NCI-H510A (cell line): ENCODE measurements around the gene IL1R1.

Experiments
- DNase-seq: peaks from one replicate; lab custom pipeline; 2025; lab: John Stamatoyannopoulos, UW

Gene IL1R1

DNA sequence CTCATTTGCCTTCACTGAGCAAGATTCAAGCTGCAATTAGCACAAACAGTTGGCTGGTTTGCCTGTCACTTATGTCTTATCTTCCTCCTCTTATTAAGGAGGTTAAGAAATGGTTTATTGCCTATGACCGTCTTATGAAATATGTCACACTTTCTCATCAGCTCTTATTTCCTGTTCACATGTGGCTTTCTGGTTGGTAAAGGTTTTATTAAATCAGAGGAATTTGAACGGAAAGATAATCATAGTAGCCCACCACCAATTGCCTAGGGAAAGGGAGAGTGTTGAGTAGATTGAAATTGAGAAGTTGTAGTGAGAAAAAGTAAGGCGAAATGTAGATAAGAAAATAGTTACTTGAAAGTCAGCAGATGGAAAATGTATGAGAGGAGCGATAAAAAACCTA, 4.2 kb upstream of the IL1R1 start:
- no peak for DNase-seq

DNA sequence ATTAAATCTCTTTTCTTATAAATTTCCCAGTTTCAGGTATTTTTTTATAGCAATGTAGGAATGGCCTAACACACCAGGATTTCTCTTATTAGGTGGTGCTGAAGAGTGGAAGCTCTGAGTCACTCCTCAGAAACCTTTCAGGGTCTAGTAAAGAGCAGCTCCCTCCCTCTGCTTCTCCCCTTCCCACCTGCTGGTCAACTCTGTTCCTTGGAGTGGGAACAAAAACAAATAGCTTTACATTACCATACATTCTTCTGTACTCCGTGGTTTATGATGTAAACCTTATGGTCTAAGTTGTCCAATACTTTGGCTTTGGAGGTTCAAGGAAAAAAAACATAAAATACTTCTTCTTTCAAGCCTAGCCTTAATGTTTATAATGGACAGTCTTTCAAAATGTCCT, 2.7 kb upstream of the IL1R1 start:
- no peak for DNase-seq

DNA sequence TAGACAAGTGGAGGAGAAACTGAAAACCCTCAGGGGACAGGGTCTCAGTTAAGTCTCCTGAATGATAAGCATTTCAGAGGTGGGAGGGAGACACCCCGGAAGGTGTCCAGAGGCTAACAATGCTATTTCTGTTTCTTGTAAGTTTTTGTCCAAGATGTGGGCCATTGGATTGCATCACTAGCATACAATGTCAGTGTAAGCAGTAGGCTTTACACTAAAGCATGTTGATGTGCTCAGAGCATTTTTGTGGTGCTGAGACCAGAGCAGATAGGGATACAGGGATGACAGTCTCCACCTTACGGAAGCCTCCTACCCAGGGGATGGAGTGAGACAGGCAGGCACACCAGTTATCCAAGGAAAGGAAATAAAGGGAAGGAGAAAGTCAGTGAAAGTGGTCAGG, 2.2 kb upstream of the IL1R1 start:
- DNase-seq, result no peak

DNA sequence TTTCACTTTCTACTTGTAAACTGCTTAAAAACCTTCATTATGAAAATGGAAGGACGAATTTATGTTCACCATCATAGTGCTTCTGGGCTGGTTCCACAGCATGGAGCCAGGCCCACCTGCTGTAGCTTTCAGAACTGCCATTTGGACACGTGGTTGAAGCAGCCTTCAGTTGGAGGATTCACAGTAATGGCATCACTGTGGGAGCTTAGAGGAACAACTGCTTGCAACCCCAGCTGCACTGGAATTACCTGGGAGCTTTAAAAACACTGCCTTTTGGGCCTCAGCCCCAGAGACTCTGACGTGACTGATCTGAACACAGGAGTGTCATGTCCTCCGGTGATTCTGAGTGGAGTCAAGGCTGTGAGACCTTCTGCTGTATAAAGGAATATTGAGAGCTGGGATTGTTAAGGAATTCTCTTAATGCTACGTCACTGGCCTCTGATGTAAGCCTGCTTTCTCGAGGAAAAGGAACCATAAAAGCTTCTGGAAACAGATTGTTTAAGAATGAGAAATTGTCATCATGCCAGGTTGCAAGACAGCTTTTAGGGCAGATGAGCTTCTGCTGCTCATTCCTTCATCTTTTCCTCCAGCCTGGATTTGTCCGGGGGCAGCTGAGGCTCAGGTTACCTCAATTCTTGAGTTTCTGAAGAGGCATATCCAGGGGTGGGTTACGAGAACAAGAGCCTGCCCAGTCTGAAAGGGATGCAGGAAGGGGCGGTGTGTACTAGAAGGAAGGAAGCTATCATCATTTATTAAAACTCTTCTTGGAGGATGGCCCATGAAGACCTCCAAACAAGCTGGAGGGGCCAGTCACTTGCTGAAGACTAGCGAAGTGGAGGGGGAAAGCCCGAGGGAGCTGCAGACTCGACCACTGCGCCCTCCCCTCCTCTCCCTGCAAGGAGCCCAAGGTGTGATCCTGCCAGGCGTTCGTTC, 1.3 kb upstream of the IL1R1 start:
- no peak for DNase-seq

DNA sequence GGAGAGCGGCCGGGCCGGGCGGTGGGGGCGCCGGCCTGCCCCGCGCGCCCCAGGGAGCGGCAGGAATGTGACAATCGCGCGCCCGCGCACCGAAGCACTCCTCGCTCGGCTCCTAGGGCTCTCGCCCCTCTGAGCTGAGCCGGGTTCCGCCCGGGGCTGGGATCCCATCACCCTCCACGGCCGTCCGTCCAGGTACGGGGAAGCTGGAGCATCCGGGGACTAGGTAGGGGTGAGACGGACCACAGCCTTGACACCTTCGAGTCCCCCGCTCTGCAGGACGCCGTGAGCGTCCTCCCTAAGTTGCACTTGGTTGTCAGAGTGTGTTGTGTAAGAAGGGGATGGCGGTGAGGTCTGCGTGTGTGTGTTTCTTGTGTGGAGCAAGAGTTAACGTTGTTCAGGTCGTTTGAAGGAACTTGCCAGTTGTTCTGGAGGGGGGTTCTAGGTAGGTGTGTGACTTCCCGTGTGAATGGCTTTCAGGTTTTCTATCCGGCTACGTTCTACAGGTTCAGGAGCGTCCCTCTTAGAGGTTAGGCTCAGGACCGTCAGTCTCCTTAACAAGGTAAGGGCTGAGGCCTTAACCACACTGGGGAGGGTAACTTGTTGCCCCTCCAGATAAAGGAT, 393 bp downstream of the IL1R1 start:
- no peak for DNase-seq

DNA sequence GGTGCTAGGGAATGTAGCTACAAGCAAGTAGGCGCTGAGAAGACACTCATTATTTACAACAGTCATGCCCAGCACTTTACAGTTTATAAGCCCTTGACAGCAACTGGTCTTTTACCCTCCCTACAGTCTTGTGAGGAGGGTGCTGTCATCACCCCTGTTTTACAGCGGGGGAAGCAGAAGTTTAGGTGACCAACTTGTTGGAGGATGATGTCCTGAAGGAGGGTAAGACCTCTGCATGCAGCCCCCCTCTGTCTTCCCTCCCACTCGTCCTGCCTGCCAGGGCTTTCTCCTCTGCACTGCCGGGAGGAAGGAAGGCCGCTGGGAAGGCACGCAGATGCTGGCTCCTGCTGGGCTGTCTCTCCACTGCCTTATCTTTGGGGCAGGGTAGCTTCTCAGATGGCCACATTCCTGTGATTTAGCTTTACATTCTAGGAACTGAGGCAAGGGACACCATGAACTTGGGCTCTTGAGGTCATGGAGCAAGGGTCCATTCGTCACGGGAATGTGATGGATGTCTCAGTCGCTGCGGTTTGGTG, 972 bp downstream of the IL1R1 start:
- no peak for DNase-seq

DNA sequence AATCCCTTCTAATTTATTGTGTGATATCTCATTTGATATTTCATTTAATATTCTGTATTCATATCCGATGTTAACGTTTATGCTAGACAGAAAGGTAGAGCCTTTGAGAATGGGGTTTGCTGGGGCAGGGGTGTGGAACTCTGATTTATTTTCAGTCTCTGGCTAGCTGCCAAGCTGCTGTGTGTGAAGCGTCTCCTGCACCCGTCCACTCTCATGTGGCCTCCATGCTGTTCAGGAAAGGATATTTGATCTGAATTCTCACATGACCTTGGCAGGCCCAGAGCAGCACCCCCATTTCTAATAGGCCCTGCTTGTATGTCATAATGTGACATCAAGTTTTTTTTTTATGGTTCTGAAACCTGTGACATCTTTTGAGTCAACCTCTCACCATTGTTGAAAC, 1.6 kb downstream of the IL1R1 start:
- no peak for DNase-seq

DNA sequence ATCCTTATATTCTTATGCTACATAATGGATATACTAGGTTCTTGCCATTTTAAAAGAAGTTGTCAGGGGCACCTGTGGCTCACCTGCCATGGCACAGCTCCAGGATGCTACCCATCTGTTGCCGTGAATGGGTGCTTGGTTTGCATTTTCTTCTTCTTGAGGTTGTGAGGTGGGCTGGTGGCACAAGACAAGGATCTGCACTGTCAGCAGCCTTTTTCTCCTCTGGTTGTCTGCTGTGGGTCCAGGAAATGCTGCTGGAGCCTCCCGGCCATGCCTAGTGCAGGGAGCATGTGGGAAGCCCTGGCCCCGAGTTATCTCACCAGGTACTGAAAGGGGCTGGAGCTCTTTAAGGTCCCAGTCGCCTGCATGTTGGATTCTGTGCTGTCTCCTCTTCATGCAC, 2.6 kb downstream of the IL1R1 start:
- no peak for DNase-seq

DNA sequence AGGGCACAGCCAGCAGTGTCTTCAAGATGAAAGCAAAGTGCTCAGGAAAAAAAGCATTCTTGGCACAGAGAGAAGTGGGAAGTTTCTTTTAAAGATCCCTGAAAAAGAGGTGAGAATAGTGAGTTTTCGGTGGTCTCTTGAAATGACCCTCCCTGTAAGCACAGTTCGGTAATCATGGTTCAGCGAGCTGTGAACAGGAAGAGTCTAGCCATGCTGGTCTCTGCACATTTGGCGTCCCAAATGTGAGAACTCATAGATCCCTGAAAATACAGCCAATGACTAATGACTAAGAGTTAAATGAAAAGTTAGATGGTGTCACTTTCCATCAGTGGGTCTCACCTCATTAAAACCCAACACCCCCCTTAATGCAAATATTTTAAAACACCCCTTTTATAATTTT, 3.4 kb downstream of the IL1R1 start:
- DNase-seq, result no peak

DNA sequence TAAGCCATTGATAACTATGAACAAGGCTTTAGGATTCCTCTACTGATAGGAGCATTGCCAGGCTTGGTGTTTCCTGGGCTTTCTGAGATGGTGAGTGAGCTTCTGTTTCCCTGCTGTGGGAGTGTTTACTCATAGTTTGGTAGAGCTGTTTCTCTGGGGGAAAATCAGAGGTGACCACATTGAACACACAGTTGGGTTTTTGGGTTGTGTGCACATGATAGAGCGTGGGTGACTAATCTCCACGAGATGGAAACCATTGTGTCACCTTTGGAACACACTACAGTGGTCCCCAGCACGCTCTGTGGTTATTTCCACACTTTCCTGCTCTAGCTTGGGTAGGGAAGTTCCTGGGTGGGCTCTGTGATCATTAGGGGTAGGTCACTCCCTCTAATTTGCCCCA, 5.4 kb downstream of the IL1R1 start:
- no peak for DNase-seq

DNA sequence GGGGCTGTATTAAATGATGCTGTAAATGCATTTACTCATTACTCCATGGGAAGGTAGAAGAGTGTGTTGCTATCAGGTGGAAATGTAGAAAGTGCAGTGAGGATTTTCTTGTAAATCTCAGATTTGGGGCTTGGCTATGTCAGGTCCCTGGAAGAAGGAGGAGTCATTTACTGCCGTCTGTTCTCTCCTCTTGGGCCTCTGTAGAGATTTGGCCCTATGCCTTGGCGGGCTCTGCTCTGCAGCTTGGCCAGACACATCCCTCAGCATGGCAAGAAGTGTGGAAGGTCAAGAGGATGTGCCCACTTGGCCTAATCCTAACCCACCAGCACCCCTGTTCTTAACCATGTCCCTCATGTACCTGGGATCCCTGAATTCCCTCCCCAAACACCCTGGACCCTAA, 6.7 kb downstream of the IL1R1 start:
- no peak for DNase-seq

DNA sequence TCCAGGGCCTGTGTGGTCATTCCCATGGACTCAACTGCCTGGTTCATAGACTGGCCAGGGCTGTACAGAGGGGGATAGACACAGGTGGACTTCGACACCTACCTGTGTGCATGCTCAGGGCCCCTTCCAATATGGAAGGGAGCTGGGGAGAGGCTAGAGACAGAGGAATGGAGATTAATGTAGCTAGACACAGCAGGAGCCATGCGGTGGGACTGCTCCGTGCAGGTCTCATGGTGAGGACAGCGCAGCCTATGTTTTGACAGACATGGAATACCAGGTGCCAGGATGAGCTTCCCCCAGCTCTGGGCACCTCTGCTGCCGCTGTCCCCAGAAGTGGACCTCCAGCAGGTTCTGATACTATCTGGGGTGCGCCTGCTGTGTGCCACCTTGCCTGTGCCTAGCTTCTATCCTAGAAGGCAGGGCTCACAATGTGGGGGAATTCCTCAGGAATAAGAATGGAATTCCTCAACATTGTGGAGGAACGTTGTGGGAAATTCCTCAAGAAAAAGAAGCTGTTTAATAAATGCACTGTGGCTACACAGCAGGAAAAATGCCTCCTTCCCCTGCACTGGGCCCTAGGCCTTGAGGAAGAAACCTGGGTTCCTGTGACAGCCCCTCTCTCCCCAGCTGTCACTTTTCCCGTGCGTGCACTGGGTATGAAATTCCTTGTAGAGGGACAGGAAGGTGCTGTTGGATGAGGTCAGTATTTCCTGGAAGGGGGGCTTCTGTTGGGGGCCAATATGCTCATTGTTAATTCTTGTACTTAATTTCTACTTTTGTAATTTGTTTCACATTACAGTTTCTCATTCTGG, 7.3 kb downstream of the IL1R1 start:
- DNase-seq, result no peak

DNA sequence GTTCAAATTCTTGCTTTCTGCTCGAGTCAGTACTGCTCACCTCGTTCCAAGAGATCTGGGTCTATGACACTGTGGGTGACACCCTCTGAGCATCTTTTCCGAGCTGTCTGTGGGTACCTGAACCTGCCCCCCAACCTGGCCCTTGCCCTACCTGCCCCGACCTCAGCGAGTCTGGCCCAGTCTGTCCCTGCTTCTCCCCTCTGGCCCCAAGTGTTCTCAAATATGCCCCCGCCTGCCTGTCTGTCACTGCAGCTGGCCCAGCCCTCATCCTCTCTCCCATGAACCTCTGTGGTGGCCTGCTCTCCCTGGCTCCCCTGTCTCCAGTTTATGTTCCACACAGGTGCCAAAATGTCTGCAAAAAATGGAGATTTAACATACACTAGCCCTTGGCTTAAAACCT, 11.8 kb downstream of the IL1R1 start:
- DNase-seq, result no peak

DNA sequence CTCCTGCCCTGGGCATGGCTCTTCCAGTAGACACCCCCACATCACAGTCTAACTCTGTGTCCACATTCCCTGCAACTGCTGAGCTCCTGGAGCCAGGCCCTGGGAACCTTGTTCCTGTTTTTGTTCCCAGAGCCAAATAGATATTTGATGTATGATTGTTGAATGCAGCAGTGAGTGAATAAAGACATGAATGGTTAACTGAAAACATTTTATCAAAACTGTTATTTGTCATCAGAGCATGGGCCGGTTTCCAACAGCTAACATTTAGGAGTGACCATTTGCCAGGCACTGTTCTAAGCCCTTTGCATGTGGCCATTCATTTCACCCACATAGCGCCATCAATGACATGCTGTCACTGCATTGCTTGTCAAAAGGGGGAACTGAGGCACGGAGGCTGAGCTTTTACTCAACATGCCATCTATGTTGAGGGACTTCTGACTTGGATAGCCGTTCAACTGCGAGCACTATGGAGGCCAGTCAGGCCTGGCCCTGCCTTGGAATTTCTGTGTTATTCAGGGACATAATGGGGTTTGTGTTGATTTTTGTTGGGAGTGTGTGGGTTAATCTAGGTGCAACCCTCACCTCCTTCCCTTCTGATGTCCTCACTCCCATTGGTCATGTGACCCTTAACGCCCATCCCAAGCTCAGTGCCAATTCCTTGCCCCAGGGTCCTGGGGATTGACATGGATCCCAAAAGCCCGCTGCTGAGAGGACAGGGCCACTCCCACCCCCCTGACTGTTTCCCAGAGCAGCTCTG, 12.6 kb downstream of the IL1R1 start:
- DNase-seq, result no peak

DNA sequence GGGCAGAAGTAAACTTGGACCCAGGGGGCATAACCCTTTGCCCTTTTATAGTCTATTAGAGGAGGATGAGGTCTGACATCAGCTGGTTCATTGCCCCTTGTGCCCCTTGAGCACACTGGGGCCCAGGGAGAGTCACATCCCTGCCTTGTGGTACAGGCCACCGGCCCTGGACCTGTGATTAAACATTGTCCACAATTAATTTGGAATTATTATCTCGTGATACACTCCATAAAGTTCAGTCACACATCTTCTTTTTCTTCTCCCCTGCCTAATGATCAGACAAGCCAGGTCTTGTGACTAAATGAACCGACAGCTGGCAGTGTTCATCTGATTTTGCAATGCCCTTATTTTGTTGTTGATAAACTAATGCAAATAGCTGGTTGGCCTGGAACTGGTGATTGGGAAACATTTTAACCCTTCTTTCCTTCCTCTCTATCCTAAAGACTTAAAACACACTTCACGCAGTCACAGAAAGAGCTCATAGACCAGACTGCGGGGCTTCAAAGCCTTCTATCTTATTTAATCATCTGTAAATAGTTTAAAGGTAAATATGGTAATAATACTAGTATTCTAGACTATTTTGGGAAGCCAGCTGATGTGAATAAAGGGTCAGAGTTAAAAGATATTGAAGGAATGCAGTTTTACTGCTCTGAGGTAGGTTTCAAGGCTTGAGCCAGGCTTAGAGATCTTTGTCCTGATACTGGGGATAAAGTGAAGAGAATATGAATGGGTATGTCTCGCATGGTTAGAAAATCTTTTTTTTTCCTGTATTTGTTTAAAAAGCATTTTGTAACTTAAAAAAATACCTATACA, 13.4 kb downstream of the IL1R1 start:
- DNase-seq, result no peak

DNA sequence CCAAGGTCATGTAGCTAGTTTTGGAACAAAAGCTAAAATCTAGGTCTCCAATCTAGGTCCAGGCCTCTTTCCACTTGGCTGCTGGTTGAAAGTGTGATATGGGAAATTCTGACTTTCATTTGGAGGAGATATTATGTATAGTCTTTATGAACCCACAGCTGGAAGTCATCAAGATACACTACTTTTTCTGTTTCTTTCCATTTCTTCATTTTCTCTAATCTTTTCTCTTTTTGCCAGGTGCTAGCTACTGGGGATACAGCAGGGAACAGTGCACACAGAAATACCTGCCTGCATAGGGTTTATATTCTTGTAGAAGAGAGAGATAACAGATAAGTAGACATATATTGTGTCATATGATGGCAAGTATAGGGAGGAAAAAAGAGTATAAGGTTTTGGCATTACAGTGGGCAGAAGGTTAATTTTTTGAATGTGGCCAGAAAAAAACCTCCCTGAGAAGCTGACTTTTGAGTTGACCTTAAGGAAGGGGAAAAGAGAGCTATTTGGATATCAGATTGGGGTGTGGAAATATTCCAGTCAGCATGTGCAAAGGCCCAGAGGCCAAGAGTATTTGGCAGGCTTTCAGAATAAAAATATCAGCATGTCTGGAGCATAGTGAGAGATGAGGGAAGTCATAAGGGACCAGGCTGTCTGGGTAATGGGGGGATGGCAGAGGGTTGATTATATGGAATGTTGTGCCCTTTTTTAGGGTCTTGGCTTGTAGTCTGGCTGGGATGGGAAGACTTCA, 15.6 kb downstream of the IL1R1 start:
- DNase-seq, result no peak

DNA sequence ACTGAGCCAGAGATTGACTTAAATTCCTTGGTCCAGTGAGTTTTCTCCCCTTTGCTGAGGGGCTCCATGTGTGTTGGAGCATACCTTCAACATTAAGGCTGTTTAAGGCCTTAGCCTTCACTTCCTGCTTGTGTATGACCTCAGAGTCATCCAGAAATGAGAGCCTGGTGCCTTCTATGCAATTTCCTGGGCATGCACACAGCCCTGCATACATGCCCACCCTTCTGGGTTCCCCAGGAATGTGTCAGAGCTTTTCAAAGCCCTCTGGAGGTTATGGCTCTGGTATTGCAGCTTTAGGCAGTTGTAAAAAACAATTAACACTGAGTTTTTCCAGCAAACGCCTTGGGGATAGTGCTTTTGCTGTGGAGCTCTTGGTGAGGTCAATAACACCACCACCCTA, 16.7 kb downstream of the IL1R1 start:
- no peak for DNase-seq

DNA sequence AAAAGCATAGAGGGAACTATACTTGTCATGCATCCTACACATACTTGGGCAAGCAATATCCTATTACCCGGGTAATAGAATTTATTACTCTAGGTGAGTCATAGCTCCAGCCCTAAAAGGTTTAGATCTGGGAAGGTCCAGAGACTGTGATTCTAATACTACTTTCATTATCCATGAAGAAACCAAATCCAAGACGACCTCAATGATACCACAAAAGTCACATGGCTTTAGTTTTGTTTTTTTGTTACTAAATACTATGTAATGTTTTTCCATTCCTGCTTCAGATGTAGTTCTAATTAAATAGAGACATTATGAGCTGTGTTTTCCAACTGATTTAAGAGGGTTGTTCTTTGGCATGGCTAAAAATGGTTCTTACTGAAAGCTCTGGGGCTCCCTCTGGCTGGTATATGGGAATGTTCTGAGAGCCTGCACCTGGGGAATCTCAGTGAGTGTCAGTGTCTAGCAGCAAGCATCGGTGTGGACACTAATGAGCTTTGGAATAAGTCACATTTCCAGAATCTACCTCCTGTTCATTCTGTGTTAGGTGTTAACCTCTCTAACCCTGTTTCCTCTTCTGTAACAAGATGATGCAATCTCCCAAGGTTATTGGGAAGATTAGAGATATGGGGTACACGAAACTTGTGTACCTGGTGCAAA, 23.8 kb downstream of the IL1R1 start:
- DNase-seq, result no peak

DNA sequence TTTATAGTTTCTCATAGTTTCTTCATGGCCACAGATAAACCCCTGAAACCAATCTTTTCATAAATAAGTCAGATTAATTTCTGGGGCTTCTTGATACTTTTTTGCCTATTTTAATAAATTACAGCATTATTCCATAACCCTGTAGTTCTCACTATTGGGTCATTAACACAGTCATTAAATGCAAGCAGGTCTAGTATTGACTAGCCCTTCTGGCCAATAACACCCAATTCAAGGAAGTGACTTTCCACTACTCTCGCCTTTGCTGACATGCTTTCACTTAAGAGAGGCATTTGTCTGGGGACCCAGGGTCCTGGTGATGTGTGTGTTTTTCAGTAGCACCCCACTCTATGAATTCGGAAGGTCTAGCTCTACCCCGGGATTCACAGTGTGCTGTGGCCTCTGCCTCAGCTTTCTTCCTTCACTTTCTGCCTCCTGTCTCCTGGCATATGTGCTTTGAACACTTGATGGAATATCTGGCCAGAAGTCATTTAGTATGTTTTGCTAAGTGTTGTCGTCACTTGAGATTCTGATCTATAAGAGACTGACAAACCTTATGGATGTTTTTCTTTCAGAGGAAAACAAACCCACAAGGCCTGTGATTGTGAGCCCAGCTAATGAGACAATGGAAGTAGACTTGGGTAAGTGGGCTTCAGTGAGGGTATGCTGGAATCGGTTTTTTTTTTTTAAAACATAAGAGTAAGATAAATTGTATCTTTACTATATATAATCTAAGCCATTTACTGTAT, 25.7 kb downstream of the IL1R1 start:
- no peak for DNase-seq
